Peyer's patch (tissue), 4 donors: ENCODE results near the gene NOTUM. TPM values are rescaled to one million over a fixed set of nuclear protein-coding genes. Genes with fewer than 3 reads are reported as not detected.

Experiments used
- DNase-seq, 3 donors: peaks; one replicate each; pipeline ENCODE4 v3.0.0-alpha.2; 2017 to 2019
- H3K27ac ChIP-seq, 4 donors: fragments of 200-600 bp; sonication (generic); one replicate each; pipeline ENCODE4 v1.5.1; 2016 to 2019
- H3K27me3 ChIP-seq, 2 donors: fragments of 200-600 bp; sonication (generic); one replicate each; pipeline ENCODE4 v1.5.1; 2019
- H3K36me3 ChIP-seq, 3 donors: fragments of 200-600 bp; sonication (generic); one replicate each; pipeline ENCODE4 v1.5.1; 2016 to 2019
- H3K4me1 ChIP-seq, 4 donors: fragments of 200-600 bp; sonication (generic); one replicate each; pipeline ENCODE4 v1.5.1; 2016 to 2019
- H3K4me3 ChIP-seq, 4 donors: fragments of 200-600 bp; sonication (generic); 1 replicate in 3 of 4; 2 replicates in 1 of 4; pipeline ENCODE4 v1.5.1; 2016 to 2019; ENCODE audit warnings: mild to moderate bottlenecking in 1 of 4
- H3K9me3 ChIP-seq, 4 donors: fragments of 200-600 bp; sonication (generic); one replicate each; pipeline ENCODE4 v1.5.1; 2016 to 2019; ENCODE audit warnings: mild to moderate bottlenecking in 1 of 4
- CTCF ChIP-seq, 6 experiments: fragments of 450-650 bp in 4 of 6; fragments of 200-600 bp in 2 of 6; sonication (generic) in 1 of 6; IDR thresholded peaks; one replicate each; pipeline ENCODE4 v1.5.1; 2017 to 2019; ENCODE audit warnings: antibody characterized with exemption in 6 of 6, mild to moderate bottlenecking in 3 of 6, moderate library complexity in 1 of 6
- POLR2A ChIP-seq, 2 donors: fragments of 450-650 bp; IDR thresholded peaks; one replicate each; pipeline ENCODE4 v1.5.1; 2017; ENCODE audit warnings: antibody characterized with exemption in 2 of 2, mild to moderate bottlenecking in 2 of 2, moderate library complexity in 2 of 2
- total RNA-seq, 4 donors: library from RNA; depleted of rRNA; stranded (reverse); fragments of >200 nt; gene quantifications; one replicate each; pipeline ENCODE4 v1.1.0, GENCODE V29; 2016

NOTUM gene
- total RNA-seq, 4 donors from 2014 or later, result 1.2 TPM; not detected in 3

GRCh38 chr17:81948635-81949378 lies 12.2 kb downstream of the NOTUM start:
- H3K4me3 ChIP-seq, result no peak overlapping the region

GRCh38 chr17:81947189-81947588 lies 13.8 kb downstream of the NOTUM start, which contains the start of gene MYADML2:
TSS of gene MYADML2 (minus strand) at chr17:81947233. CDS start at chr17:81941741, 5,492 bp downstream.
- H3K4me3 ChIP-seq, result no peak within 1 kb of the TSS
- TF ChIP-seq CTCF (IDR thresholded peaks at IDR 0.05) (no peak), POLR2A (IDR thresholded peaks at IDR 0.05) (no peak)
- H3K9me3 ChIP-seq, result no peaks in the 10 kb centered on the region
- H3K27ac ChIP-seq, result no peak within 1 kb of the TSS
- no peak for DNase-seq
- no peaks in the 10 kb centered on the region for H3K36me3 ChIP-seq
- H3K27me3 ChIP-seq, result no peaks in the 10 kb centered on the region
- no peaks in the 10 kb centered on the region for H3K4me1 ChIP-seq

More at GRCh38 chr17:81948635-81949378, 12.2 kb downstream of the NOTUM start:
- Histone ChIP-seq H3K27ac (no peak overlapping the region), H3K27me3 (no peaks in the 10 kb centered on the region), H3K9me3 (no peaks in the 10 kb centered on the region), H3K4me1 (no peaks in the 10 kb centered on the region), H3K36me3 (no peaks in the 10 kb centered on the region)
- no peak for DNase-seq
- no peak for TF ChIP-seq POLR2A (IDR thresholded peaks at IDR 0.05)

- no peak for DNase-seq
- no peaks in the 10 kb centered on the region for H3K27me3 ChIP-seq
- H3K9me3 ChIP-seq, result no peaks in the 10 kb centered on the region
- TF ChIP-seq CTCF (IDR thresholded peaks at IDR 0.05), result no peak
- no peak for TF ChIP-seq POLR2A (IDR thresholded peaks at IDR 0.05)
- H3K4me3 ChIP-seq, result no peak overlapping the region
- H3K36me3 ChIP-seq, result no peaks in the 10 kb centered on the region
- no peak overlapping the region for H3K27ac ChIP-seq
- peaks cover 0 to 5% (median 0%) of the 10 kb centered on the region in 4 donors for H3K4me1 ChIP-seq
These were observed 16.1 kb downstream of the NOTUM start for GRCh38 chr17:81944858-81945257.

- peaks cover 0 to 12% (median 0%) of the 10 kb centered on the region in 4 donors for H3K4me1 ChIP-seq
- TF ChIP-seq POLR2A (IDR thresholded peaks at IDR 0.05) (no peak), CTCF (IDR thresholded peaks at IDR 0.05) (no peak)
- no peaks in the 10 kb centered on the region for H3K27me3 ChIP-seq
- no peaks in the 10 kb centered on the region for H3K36me3 ChIP-seq
- no peak overlapping the region for H3K4me3 ChIP-seq
- no peaks in the 10 kb centered on the region for H3K9me3 ChIP-seq
- no peak for DNase-seq
- no peak overlapping the region for H3K27ac ChIP-seq
These were observed 18.8 kb downstream of the NOTUM start for GRCh38 chr17:81942167-81942553.

GRCh38 chr17:81941484-81942166 lies 19.4 kb downstream of the NOTUM start:
- H3K9me3 ChIP-seq, result no peaks in the 10 kb centered on the region
- H3K36me3 ChIP-seq, result no peaks in the 10 kb centered on the region
- peaks cover 0 to 15% (median 3%) of the 10 kb centered on the region in 4 donors for H3K4me1 ChIP-seq
- no peaks in the 10 kb centered on the region for H3K27me3 ChIP-seq
- no peak overlapping the region for H3K27ac ChIP-seq
- TF ChIP-seq CTCF (IDR thresholded peaks at IDR 0.05) (no peak), POLR2A (IDR thresholded peaks at IDR 0.05) (no peak)
- no peak for DNase-seq
- H3K4me3 ChIP-seq, result no peak overlapping the region
